PC-9 (cell line): ENCODE results near the gene OR1N2. TPM values are rescaled to one million over a fixed set of nuclear protein-coding genes. Genes with fewer than 3 reads are reported as not detected.

Experiments
- BruUV-seq: library from RNA; stranded (reverse); fragments of 400-500 nt; replicated peaks from 2 replicates; lab custom pipeline; 2021; lab: Mats Ljungman, UMichigan
- CTCF ChIA-PET: fragments of 300-600 bp; sonication (Branson Sonifier 250); formaldehyde crosslinking; loops from one replicate; lab custom pipeline; 2022; ENCODE audit warnings: antibody characterized with exemption; lab: Charles Lee
- POLR2A ChIA-PET: fragments of 300-600 bp; sonication (Branson Sonifier 250); formaldehyde crosslinking; loops from one replicate; lab custom pipeline; 2022; ENCODE audit warnings: antibody characterized with exemption; ENCODE audit not compliant: unreplicated experiment; lab: Charles Lee
- DNase-seq, 2 experiments: peaks; one replicate each; pipeline versions ENCODE4 v3.0.0 to v3.0.0-alpha.2; 2015 to 2022; ENCODE audit warnings: mixed read lengths in 1 of 2
- H2AFZ ChIP-seq: fragments of 200-600 bp; sonication (generic); 2 replicates; pipeline ENCODE4 v1.8.1; 2017; ENCODE audit warnings: antibody characterized with exemption
- H3F3A ChIP-seq: fragments of 200-600 bp; sonication (generic); 2 replicates; pipeline ENCODE4 v1.8.1; 2017; ENCODE audit warnings: antibody characterized with exemption, mild to moderate bottlenecking, low read depth; ENCODE audit not compliant: insufficient read depth
- H3K27ac ChIP-seq: fragments of 200-600 bp; sonication (generic); 2 replicates; pipeline ENCODE4 v1.6.1; 2016; ENCODE audit warnings: mixed run types
- H3K27me3 ChIP-seq: fragments of 200-600 bp; sonication (generic); 2 replicates; pipeline ENCODE4 v1.6.1; 2016; ENCODE audit warnings: low read depth, mixed run types; ENCODE audit not compliant: insufficient read depth
- H3K36me3 ChIP-seq: fragments of 200-600 bp; sonication (generic); 2 replicates; pipeline ENCODE4 v1.6.1; 2016; ENCODE audit warnings: low read depth, mixed run types
- H3K4me1 ChIP-seq: fragments of 200-600 bp; sonication (generic); replicated peaks from 2 replicates; pipeline ENCODE4 v1.6.1; 2016; ENCODE audit warnings: mixed run types; ENCODE audit not compliant: insufficient read depth
- H3K4me2 ChIP-seq: fragments of 200-600 bp; sonication (generic); 2 replicates; pipeline ENCODE4 v1.6.1; 2017; ENCODE audit warnings: mixed run types
- H3K4me3 ChIP-seq: fragments of 200-600 bp; sonication (generic); 2 replicates; pipeline ENCODE4 v1.6.1; 2016; ENCODE audit warnings: mixed run types
- H3K79me2 ChIP-seq: fragments of 200-600 bp; sonication (generic); 2 replicates; pipeline ENCODE4 v1.6.1; 2017; ENCODE audit warnings: low read depth, mixed run types
- H3K9me2 ChIP-seq: fragments of 200-600 bp; sonication (generic); 2 replicates; pipeline ENCODE4 v1.8.1; 2017; ENCODE audit warnings: mild to moderate bottlenecking; ENCODE audit not compliant: insufficient read depth
- H3K9me3 ChIP-seq: fragments of 200-600 bp; sonication (generic); 2 replicates; pipeline ENCODE4 v1.8.1; 2016; ENCODE audit warnings: low read depth; ENCODE audit not compliant: insufficient read depth
- H4K20me1 ChIP-seq: fragments of 200-600 bp; sonication (generic); 2 replicates; pipeline ENCODE4 v1.8.1; 2017; ENCODE audit not compliant: insufficient read depth
- EZH2 ChIP-seq: fragments of 200-600 bp; sonication (generic); IDR thresholded peaks from 2 replicates; pipeline ENCODE4 v1.8.0; 2017; ENCODE audit warnings: antibody characterized with exemption, low read depth
- intact Hi-C: fragments of 100-400 bp; cut with micrococcal nuclease; formaldehyde crosslinking; loops from one replicate; pipeline ENCODE4 v1.10.0; 2022; ENCODE audit not compliant: unreplicated experiment
- total RNA-seq: library from RNA; stranded (reverse); gene quantifications from 2 replicates; pipeline ENCODE4 v1.2.3, GENCODE V29; 2021
- TF ChIP-seq, protein P1 (sequence below): fragments of 200-600 bp; sonication (generic); conservative IDR thresholded peaks from 2 replicates; pipeline ENCODE4 v1.6.1; 2017; ENCODE audit warnings: mixed run types, antibody characterized with exemption, mild to moderate bottlenecking, moderate library complexity

OR1N2 gene
- total RNA-seq, 1 experiment from 2014 or later, result not detected

- Histone ChIP-seq H2AFZ (no peak overlapping the region), H3K9me2 (no peaks in the 10 kb centered on the region), H3K4me2 (no peak overlapping the region), H3K79me2 (no peaks in the 10 kb centered on the region), H3K4me1 (no peaks in the 10 kb centered on the region), H3K4me3 (no peak overlapping the region), H4K20me1 (no peaks in the 10 kb centered on the region), H3K27ac (no peak overlapping the region), H3K27me3 (peaks cover 58% of the 10 kb centered on the region), H3K9me3 (no peaks in the 10 kb centered on the region), H3F3A (no peaks in the 10 kb centered on the region), H3K36me3 (no peaks in the 10 kb centered on the region)
- POLR2A ChIA-PET, result no interaction called here
- intact Hi-C loops, result no loop called here
- TF ChIP-seq EZH2, result no peak
- TF ChIP-seq, protein P1, sequence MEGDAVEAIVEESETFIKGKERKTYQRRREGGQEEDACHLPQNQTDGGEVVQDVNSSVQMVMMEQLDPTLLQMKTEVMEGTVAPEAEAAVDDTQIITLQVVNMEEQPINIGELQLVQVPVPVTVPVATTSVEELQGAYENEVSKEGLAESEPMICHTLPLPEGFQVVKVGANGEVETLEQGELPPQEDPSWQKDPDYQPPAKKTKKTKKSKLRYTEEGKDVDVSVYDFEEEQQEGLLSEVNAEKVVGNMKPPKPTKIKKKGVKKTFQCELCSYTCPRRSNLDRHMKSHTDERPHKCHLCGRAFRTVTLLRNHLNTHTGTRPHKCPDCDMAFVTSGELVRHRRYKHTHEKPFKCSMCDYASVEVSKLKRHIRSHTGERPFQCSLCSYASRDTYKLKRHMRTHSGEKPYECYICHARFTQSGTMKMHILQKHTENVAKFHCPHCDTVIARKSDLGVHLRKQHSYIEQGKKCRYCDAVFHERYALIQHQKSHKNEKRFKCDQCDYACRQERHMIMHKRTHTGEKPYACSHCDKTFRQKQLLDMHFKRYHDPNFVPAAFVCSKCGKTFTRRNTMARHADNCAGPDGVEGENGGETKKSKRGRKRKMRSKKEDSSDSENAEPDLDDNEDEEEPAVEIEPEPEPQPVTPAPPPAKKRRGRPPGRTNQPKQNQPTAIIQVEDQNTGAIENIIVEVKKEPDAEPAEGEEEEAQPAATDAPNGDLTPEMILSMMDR, result no peak
- BruUV-seq, result no TSS peak
- CTCF ChIA-PET, result no interaction called here
- DNase-seq, result no peak
Measured at GRCh38 chr9:122538757-122539156, 14.2 kb upstream of the OR1N2 start.

GRCh38 chr9:122546196-122546595, 6.7 kb upstream of the OR1N2 start:
- H3K27ac ChIP-seq, result no peak overlapping the region
- ChIA-PET POLR2A (no interaction called here), CTCF (no interaction called here)
- H3K9me3 ChIP-seq, result no peaks in the 10 kb centered on the region
- BruUV-seq, result no TSS peak
- no peaks in the 10 kb centered on the region for H3K79me2 ChIP-seq
- no peaks in the 10 kb centered on the region for H3K36me3 ChIP-seq
- DNase-seq, result no peak
- H3K4me2 ChIP-seq, result peak overlapping the region; percentile 27; the same call in 1 of the 2 replicates
- H4K20me1 ChIP-seq, result no peaks in the 10 kb centered on the region
- no peaks in the 10 kb centered on the region for H3K4me1 ChIP-seq
- H3K27me3 ChIP-seq, result peaks cover 19% of the 10 kb centered on the region
- TF ChIP-seq, protein P1, result no peak
- intact Hi-C loops, result no loop called here
- H3K4me3 ChIP-seq, result no peak overlapping the region
- no peaks in the 10 kb centered on the region for H3F3A ChIP-seq
- H3K9me2 ChIP-seq, result no peaks in the 10 kb centered on the region
- H2AFZ ChIP-seq, result no peak overlapping the region

DNA sequence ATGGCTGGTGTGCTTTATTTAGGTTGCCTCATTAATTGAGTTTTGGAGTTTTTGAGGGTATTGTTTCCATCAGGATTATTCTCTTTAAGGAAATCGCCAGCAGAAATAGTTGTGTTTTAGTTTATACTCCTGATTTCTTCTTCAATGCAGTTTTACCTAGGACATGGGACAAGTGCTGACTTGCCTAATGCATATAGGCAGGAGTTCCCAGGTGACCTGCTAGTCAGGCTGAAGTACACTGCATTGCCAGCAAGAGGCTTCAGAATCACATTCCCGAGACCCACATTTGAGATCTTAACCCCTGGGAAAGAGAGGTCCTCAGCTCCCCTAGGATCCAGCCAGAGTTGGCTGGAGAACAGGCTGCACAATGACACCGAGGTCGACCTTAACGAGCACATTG, 1.5 kb upstream of the OR1N2 start:
- no TSS peak for BruUV-seq
- Histone ChIP-seq H3K4me1 (no peaks in the 10 kb centered on the region), H3K27me3 (peaks cover 23% of the 10 kb centered on the region; the same call in 1 of the 2 replicates), H3K79me2 (no peaks in the 10 kb centered on the region), H4K20me1 (no peaks in the 10 kb centered on the region), H3K4me2 (no peak overlapping the region), H2AFZ (no peak overlapping the region), H3K9me2 (no peaks in the 10 kb centered on the region), H3F3A (no peaks in the 10 kb centered on the region), H3K4me3 (no peak overlapping the region), H3K27ac (no peak overlapping the region), H3K9me3 (no peaks in the 10 kb centered on the region), H3K36me3 (no peaks in the 10 kb centered on the region)
- TF ChIP-seq EZH2, result no peak
- TF ChIP-seq, protein P1, result no peak
- DNase-seq, result no peak
- intact Hi-C loops, result no loop called here
- ChIA-PET POLR2A (no interaction called here), CTCF (no interaction called here)
